ENCODE results near the gene ABLIM2.

GRCh38 chr4:7980036-7980435 lies 178.6 kb downstream of the ABLIM2 start:
- no peak for TF ChIP-seq CTCF (IDR thresholded peaks at IDR 0.05)
- no peak for TF ChIP-seq POLR2A (IDR thresholded peaks at IDR 0.05; ENCODE audit: low read depth)
- TF ChIP-seq EP300 (IDR thresholded peaks at IDR 0.05): no peak
